Measurements from ENCODE around the gene PDE4B.
A peak's percentile ranks its signal among the peaks of the same experiment; 100 is the strongest.

The PDE4B gene

DNA sequence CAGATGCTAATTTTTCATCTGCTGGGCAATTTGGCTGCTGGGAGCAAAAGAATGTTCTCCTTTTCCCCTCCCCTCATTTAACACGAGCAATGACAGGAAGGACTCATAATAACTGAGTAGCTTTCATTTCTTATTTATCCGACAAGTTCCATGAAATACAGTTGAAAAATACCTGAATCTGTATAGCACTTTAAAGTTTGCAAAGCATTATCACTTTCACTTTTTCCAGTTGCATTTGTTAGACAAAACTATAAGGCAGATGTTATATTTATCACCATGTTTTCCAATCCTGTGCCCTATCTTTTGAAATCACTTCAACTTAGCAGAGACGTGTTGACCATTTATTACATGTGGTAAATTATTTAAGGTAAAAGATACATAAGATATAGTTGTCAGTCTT lies 390.7 kb downstream of the PDE4B start:
- DNase-seq (ENCODE audit: low spot score) = no peak

GRCh38 chr1:66197120-66197519 lies 404.4 kb downstream of the PDE4B start:
- DNase-seq (ENCODE audit: low spot score) = no peak

- no peak for DNase-seq (ENCODE audit: low spot score)
Measured at GRCh38 chr1:66197785-66198184, 405.1 kb downstream of the PDE4B start.

GRCh38 chr1:66206563-66207144 lies 414.0 kb downstream of the PDE4B start:
- no peak for DNase-seq (ENCODE audit: low spot score)

DNA sequence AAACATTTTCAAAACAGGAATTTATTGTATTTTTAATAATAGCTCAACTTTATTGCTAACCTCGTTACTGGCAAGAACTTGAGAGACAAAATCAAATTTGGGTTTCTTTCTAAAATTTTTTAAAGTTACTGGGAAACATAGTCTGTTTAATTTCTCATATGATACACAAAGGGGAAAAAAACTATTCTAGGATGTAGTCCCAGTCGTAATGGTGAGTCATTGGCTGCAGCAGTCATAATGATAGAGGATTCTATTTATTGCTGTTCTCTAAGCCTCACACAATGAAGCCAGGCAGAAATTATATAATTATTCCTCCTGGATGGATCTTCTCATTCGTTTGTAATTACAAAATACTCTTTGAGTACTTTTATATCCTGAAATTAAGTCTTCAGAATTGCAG lies 414.8 kb downstream of the PDE4B start:
- no peak for DNase-seq (ENCODE audit: low spot score)

GRCh38 chr1:66208632-66209031 lies 415.9 kb downstream of the PDE4B start:
- no peak for DNase-seq (ENCODE audit: low spot score)

DNA sequence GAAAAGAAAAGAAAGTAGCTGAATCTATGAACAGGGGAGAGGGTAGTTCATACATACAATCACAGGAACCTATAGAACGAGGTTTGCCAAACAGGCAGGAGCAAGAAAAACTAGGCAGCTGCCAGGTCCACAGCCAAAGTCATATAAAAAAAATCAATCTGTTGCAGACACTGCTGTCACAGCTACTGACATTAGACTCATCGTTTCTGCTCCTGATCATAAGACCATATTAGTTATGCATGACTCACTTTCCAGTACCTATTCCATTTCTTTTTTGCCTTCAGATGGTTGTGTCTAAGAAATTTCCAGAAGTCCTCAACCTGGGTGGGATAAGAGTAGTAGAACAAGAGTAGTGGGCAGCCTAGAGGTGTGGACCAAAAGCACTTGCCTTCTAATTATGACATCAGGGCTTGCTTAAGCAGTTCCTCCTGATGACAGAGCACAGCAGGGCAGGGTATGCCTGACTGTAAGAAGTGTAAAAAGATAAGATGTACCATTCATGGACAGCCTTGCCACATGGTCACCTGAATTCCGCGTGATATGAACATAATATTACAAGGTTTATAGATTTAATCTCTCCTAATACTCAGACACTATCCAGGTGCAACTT lies 418.0 kb downstream of the PDE4B start:
- no peak for DNase-seq (ENCODE audit: low spot score)

- no peak for DNase-seq (ENCODE audit: low spot score)
Measured at GRCh38 chr1:66211521-66211920, 418.8 kb downstream of the PDE4B start.

DNA sequence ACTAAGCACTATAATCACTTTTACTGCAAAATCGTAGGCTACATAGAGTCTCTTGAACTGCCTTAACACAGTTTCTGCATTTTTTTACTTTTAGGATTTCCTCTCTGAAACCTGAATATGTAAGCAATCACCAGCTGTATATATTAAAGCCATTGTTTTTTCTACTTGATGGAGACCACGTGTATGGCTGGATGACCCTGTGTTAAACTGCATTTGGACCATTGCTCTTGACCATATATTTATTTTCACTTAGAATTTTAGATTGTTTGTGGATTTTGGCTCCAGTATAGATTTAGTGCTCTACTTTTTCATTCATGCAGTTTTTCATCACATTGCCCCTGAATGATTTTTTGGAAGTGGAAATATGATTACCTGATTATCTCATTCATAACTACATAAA lies 420.8 kb downstream of the PDE4B start:
- no peak for DNase-seq (ENCODE audit: low spot score)

GRCh38 chr1:66214901-66215300 lies 422.2 kb downstream of the PDE4B start:
- peak; percentile 2 for DNase-seq (ENCODE audit: low spot score)

GRCh38 chr1:66217021-66217420 lies 424.3 kb downstream of the PDE4B start:
- no peak for DNase-seq (ENCODE audit: low spot score)

- no peak for DNase-seq (ENCODE audit: low spot score)
Measured at GRCh38 chr1:66217561-66217960, 424.9 kb downstream of the PDE4B start.

DNA sequence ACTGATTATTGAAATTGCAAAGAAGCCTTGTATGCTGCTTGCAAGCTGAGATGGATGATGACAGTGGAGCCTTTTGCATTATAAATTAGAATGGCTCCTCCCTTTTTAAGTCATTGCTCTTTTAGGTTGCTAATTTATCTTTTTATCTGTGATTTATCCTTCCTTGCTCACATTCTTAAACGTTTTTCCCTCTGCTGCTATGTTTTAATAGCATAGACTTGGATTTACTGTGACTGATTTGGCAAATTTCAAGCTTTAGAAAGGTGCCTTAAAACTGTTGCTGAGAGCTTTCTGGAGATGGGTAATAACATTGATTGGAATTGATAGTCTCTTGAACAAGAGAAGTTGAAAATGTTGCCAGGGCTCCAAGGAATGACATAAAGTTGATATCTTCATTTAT lies 427.8 kb downstream of the PDE4B start:
- DNase-seq (ENCODE audit: low spot score) = no peak

DNA sequence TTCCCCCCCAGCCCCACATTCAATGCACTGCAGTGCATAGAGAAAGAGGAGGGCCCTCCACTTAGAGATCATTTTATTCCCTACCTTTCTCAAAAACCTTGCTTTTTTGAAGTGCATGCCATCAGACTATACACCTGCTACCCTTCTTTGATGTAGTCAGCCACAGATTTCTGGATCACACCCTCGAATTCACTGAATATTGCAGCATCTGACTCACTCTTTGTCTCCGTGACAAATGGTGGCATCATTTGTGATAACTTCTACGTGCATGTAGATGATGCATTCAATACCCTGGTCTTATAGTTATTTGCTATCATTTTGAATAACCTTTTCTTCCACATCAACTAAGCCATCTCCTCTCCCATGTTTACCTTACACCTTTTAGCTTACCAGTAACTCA lies 431.0 kb downstream of the PDE4B start:
- no peak for DNase-seq (ENCODE audit: low spot score)

GRCh38 chr1:66226985-66227384 lies 434.3 kb downstream of the PDE4B start:
- DNase-seq (ENCODE audit: low spot score) = no peak

DNA sequence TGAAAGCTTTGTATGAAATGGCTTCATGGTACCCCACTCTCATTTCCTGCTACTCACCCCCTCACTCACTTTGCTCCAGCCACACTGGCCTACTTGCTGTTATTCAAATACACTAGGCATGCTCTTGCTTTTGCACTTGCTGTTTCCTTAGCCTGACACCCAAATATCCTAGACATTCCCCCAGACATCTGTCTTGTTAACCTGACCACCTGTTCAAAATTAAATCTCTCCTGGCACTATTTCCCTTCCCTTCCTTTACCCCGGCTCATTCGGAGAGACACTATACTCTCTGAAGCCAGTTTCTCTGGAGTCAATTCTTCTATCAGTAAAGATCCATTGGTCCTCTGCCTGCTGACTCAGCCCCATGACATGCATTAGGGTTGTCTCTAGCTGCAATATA lies 435.3 kb downstream of the PDE4B start:
- no peak for DNase-seq (ENCODE audit: low spot score)

GRCh38 chr1:66231217-66231616 lies 438.5 kb downstream of the PDE4B start:
- DNase-seq (ENCODE audit: low spot score) = no peak

DNA sequence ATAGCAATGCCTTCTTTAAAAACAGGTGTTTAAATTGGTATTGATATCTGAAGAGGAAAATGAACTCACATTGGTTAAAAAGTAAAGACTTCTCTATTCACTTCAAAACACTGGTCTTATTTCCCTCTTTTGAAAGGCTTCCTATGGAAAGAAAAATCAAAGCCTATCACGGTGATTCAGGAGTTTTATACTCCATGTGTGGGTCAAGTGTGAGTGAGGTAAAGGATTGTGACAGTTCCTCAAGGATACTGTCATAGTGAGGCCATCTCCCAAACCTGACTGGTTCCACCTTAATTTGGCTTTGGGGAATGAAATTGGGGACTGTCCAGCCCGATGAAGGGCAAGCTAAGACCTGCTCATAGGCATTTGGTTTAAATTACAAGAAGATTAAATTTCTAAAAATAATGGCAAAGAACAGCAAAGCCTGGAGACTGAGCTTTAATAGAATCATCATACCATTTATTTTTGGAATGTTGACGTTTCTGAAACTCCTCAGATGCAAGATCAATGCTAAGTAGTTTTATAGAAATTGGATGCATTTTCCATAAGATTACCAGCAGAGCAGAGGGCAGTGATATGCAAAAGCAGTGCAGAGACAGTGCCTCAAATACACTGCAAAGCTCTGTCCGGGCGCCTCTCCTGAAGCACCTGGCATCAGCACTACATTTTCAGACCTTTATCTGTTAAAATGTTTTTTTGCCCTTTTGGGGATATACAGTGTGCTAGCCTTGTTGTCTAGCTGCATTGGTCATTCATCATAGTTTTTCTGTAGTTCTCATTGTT lies 439.2 kb downstream of the PDE4B start:
- no peak for DNase-seq (ENCODE audit: low spot score)

- no peak for DNase-seq (ENCODE audit: low spot score)
Measured at GRCh38 chr1:66237042-66237441, 444.3 kb downstream of the PDE4B start.

GRCh38 chr1:66237722-66238479 lies 445.2 kb downstream of the PDE4B start:
- DNase-seq (ENCODE audit: low spot score) = no peak

GRCh38 chr1:66239834-66240233 lies 447.1 kb downstream of the PDE4B start:
- DNase-seq (ENCODE audit: low spot score) = no peak
